Measurements from ENCODE around the gene CEND1.
A peak's percentile ranks its signal among the peaks of the same experiment; 100 is the strongest.

Gene CEND1

DNA sequence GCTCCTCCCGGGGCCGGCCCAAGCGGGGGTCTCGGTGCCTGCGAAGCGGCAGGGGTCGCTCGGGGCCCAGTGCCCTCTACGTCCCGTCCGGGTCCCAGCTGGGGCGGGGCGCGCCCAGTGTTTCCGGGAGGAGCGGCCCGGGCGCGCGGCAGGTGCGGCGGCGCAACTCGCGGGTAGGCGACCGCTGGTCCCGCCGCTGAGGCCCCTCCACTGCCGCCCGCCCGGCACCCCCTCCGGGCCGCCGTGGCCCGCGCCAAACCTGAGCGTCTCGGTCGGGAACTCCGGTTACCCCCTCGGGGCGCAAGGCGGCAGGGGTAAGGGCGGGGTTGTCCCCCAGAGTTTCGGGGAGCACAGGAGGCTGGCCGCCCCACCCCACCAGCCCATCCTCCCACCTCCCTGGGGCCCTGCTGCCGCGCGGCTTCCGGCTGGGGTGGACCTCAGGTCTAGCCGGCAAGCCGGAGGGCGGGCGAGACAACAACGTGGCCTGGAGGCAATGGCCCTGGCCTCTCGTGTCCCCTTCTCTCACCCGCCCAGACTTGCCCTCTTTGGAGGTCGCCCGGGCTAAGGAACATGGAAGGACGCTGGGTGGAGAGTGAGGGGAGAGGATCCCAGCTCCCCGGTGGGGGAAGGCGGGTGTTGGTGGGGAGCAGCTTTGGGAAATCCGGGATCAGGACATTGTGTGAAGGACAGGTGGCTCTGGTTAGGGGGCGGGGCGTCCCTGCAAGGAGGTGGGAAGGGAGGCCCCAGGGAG is 37.4 kb upstream of the CEND1 start:
- no peak for DNase-seq (ENCODE audit: low spot score)

DNA sequence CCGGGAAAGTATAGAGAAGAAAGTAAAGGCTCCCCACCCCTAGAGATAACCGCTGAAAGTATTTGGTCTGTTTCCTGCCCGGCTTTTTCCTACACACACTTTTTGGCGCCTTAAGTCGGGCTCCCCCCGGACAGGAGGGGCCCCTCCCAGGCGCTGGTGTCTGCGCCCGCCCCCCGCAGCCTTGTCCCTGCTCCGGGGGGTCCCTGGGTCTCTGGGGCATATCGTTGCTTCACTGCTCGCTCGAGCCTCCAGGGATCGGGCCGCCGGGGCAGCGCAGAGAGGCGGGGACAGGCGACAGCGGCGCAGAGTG is 36.9 kb upstream of the CEND1 start:
- no peak for DNase-seq (ENCODE audit: low spot score)

DNA sequence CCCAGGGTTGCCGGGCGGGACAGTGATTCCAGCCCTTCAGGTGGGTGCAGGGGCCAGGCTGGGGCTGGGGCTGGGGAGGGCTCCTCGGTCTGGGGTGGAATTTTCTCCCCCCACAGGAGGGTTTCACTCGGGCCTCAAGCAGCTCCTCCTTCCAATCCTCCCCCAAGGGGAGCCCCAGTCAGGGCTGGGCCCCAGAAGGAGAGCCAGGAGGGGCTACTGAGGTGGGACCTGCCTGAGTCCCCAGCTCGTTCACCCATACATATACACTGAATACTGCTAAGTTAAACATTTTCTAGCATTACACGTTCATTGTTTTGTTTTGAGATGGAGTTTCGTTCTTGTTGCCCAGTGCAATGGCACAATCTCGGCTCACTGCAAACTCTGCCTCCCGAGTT is 36.3 kb upstream of the CEND1 start:
- no peak for DNase-seq (ENCODE audit: low spot score)

DNA sequence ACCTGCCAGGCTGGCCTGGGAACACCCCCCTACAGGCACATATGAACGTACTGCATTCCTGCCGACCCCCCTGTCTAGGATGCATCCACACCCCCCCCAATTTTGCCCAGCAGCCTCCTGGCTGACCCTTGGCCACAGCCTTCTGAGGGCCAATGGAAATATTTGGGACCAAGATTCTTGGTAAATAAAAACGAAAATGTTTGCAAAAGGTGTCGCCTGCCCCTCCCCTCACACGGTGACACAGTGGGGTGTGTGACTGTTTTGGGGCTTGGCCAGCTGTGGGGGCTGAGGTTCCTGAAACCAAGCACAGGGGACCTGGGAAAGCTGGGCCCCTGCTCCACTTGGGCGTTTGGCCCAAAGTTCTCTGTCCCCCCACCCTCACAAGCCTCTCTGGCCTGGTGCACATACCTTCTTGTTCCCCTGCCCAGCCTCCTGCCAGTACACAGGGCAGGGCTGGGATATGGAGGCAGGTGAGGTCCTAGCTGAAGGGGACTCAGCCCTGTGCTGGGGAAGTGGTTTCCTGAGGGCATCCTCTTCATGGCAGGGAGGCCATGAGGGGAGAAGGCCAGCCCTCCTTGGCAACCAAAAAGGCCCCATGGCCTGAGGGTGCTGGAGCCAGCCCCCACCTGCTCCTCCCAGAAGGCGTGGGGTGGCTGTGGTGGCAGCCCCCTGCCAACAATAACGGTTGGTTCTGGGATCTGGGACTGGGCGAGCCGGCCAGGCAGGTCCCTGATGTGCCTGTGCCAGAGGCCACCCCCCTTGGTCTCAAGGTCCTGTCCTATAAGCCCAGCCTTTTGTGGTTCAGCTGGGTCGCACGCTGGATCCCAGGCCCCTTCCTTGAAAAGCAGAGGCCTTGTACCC is 35.7 kb upstream of the CEND1 start:
- DNase-seq (ENCODE audit: low spot score): no peak

DNA sequence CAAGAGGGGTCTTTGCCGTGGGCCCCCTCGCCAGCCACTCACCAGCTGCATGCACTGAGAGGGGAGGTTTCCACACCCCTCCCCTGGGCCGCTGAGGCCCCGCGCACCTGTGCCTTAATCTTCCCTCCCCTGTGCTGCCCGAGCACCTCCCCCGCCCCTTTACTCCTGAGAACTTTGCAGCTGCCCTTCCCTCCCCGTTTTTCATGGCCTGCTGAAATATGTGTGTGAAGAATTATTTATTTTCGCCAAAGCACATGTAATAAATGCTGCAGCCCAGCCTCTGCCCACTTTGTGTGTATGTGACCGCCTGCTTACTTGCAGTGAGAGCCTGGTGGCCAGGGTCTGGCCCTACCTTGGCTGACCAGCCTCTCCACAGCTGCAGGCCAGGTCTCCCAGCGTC is 35.1 kb upstream of the CEND1 start:
- DNase-seq (ENCODE audit: low spot score): no peak

DNA sequence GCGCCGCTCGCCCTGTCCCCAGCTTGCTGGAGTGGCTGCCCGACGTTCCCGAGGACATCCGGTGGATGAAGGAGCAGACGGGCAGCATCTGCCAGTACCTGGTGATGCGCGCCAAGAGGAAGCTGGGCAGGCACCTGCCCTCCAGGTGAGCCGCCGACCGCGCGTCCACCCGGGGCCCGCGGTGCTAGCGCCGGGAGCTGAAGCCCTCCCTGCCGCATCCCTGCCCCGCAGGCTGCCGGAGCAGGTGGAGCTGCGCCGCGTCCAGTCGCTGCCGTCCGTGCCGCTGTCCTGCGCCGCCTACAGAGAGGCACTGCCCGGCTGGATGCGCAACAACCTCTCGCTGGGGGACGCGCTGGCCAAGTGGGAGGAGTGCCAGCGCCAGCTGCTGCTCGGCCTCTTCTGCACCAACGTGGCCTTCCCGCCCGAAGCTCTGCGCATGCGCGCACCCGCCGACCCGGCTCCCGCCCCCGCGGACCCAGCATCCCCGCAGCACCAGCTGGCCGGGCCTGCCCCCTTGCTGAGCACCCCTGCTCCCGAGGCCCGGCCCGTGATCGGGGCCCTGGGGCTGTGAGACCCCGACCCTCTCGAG is 34.5 kb upstream of the CEND1 start:
- DNase-seq (ENCODE audit: low spot score): no peak

DNA sequence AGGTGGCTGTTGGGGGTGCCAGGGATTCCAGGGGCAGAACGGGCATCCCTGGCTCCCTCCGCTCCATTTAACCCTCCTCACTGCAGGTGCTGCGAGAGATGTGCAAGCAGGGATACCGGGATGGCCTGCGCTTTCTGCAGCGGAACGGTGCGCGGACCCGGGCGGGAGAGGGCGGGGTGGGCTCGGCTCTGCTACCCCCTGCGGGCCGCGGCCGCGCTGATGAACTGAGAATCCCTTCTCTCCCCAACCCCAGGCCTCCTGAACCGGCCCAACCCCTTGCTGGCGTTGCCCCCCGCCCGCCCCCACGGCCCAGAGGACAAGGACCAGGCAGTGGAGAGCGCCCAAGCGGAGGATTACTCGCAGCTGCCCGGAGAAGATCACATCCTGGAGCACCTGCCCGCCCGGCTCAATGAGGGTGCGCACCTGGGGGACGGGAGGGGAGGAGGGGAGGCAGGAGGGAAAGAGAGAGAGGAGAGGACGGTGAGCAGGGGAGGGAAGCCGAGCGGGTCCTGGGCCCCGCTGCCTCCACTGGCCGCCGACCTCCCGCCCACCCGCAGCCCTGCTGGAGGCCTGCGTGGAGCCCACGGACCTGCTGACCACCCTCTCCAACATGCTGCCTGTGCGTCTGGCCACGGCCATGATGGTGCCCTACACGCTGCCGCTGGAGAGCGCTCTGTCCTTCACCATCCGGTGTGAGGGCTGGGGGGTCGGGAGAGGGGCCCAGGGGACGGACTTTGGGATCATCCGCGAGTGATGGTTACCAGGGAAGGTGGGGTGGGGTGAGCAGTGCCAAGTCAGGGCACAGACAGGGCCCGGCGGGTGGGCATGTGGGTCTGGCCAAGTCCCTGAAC is 33.8 kb upstream of the CEND1 start:
- no peak for DNase-seq (ENCODE audit: low spot score)

DNA sequence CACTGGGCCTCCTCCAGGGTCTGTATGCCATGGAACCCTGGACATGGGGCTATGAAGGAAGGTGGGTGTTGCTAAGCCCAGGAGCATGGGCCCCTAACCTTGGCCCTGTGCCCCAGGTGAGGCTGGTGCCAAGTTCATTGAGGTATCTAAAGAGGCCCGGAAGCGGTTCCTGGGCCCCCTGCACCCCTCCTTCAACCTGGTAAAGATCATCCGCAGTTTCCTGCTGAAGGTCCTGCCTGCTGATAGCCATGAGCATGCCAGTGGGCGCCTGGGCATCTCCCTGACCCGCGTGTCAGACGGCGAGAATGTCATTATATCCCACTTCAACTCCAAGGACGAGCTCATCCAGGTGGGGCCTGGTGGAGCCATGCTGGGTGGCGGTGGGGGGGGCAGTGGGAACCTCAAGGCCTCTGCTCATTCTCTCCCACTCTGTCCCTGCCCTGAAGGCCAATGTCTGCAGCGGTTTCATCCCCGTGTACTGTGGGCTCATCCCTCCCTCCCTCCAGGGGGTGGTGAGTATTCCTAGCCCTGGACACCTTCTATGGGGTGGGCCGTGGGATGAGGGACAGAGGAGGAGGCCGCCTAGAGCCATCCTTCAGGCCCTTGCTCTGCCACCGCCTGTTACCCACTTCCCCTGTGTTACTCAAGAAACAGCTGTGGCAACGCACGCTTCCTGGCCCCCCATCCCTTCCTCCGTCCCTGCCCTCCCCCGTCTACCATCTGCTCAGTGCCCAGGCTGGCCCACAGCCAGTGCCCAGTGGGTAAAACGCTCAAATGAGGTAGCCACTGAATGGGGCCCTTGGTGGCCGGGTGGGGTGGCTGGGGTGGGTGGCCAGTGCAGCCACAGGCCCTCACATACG is 31.9 kb upstream of the CEND1 start:
- no peak for DNase-seq (ENCODE audit: low spot score)

DNA sequence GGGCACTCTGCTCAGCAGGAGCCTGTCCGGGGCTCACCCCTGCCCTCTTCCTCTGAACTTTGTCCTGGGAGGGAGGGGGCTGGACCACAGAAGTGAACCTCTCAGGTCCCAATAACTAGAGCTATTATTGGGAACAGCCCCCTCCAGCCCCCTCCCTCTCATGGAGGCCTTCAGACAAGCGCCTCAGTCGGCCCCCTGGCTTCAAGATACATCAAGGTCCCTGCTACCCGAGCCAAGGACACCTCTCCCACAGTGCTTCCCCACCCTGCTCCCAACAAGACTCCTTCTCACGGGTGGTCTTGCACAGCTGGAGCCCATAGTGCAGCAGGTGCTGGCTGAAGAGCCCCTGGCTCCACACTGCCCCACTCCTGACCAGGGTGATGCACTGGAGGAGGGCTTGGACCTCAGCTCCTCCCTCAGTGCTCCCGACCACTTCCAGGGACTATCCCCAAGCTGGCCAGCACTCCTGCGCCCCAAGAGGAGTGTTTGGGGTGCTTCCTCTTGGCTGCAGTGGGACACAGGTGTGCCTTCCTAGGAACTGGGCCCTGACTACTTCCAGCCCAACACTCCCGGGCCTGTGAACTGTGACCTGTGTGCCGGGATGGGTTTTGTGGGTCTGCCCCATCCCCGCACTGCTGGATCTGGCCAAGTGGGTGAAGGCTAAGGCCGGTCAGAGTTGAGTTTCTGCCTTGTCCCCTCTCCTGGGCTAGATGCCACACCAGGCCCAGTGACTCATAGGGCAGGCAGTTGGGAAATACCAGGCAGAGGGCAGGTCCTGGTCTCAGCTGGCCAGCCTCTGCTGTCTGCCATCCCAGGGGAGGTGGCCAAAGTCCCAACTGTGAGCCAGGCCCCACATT is 31.0 kb upstream of the CEND1 start:
- DNase-seq (ENCODE audit: low spot score): no peak

DNA sequence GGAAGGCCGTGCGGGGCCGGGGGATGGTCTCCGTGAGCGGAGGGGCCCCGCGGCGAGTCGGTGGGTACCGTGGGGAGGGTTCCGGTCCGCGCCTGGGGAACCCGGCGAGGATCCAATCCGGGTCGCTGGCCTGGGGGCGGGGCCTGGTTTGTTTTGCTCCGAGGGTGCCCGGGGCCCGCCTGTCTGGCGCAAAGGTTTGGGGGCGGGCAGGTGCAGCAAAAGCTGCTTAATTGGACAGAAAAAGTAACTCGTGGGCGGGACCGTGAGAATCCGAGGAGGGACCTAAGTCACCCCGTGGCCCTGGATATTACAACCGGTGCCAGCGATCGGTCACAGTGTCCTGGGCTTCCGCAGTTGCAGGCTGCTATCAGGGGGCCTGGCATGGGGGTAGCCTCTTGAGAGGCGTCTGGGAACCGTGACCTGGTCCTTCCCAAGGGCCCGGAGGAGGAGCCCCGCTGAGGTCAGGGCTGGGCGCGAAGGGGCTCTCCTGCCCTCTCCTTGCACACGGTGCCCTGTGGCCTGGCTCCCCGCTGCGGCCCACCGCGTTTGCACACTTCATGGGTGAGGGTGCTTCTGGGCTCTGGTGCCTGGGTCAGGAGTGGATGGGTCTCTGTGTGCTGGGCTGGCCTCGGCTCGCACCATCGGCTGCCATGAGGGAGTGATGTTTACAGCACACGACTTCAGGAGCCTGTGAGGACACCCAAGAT is 30.2 kb upstream of the CEND1 start:
- peak; percentile 54 for DNase-seq (ENCODE audit: low spot score)

DNA sequence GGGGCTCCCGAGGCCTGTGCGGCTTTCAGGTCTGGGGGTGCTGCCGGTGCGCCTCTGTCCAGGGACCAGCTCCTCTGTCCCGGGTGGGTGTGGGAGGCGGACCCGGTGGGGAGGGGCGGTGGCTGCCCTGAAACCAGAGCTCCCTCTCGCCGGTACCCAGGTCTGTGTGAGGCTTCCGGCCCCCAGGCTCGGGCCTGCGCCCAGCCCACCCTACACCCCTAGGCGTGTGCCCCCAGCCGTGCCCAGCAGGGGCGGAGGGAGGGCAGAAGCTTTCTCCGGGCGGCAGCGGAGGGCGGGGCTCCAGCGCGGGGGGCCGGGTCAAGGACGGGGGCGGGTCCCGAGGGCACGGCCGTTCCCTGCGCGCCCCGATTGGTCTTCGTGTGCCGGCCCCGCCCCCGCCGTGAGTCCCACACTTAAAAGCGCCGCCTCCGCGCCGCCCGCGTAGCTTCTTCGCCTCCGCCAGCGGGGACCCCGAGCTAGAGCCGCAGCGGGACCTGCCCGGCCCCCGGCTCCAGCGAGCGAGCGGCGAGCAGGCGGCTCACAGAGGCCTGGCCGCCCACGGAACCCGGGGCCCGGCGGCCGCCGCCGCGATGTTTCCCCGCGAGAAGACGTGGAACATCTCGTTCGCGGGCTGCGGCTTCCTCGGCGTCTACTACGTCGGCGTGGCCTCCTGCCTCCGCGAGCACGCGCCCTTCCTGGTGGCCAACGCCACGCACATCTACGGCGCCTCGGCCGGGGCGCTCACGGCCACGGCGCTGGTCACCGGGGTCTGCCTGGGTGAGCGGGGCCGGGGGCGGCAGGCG is 29.4 kb upstream of the CEND1 start:
- DNase-seq (ENCODE audit: low spot score): peak; percentile 84

DNA sequence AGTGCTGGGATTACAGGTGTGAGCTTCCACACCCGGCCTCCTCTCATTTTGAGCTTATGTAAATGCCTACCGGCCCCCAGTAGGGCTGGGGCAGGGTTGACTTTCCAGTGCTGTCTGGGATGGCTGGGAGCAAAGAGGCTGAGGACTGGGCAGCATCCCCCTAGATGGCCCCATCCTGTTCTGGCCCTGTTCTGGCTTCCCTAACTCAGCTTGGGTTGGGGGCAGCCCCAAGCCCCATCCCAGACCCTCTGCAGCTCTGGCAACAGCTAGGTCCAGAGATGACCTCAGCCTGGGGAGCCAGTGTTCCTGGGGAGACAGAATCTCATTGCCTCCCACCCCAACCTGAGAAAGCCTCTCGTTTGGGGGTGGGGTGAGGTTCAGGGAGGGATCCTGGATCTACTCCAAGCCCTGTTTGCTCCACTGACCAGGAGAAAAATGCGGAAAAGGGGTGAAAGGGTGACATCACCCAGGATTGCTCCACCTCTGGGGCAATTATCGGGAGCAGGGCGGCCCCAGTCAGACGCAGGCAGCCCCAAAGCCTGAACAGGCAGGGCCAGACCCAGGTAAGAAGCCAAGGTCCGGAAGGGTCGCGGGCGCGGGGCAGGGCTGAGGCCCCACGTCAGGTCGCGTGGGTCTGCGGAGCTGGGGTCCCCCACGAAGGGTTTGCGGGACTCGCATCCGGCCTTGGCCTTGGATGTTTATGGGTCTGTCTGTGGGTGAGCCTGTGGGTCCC is 28.7 kb upstream of the CEND1 start, which contains the start of gene PNPLA2:
PNPLA2 (plus strand) TSS at position 519 of the 733 bp plus-strand sequence. CDS start 805 bp downstream, outside the sequence.
- DNase-seq (ENCODE audit: low spot score): no peak

DNA sequence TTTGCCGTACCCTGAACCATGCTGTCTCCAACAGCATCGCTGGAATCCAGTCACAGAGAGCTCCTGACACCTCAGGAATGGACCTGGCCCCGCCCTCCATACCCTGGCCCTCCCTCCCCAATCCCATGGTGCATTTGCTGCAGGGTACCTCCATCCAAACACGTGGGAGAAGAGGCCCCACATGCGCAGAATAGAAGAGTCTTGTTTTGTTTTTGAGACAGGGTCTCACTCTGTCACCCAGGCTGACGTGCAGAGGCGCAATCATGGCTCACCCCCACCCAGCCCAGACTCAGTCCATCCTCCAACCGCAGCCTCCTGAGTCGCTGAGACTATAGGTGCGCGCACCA is 26.5 kb upstream of the CEND1 start:
- DNase-seq (ENCODE audit: low spot score): no peak

DNA sequence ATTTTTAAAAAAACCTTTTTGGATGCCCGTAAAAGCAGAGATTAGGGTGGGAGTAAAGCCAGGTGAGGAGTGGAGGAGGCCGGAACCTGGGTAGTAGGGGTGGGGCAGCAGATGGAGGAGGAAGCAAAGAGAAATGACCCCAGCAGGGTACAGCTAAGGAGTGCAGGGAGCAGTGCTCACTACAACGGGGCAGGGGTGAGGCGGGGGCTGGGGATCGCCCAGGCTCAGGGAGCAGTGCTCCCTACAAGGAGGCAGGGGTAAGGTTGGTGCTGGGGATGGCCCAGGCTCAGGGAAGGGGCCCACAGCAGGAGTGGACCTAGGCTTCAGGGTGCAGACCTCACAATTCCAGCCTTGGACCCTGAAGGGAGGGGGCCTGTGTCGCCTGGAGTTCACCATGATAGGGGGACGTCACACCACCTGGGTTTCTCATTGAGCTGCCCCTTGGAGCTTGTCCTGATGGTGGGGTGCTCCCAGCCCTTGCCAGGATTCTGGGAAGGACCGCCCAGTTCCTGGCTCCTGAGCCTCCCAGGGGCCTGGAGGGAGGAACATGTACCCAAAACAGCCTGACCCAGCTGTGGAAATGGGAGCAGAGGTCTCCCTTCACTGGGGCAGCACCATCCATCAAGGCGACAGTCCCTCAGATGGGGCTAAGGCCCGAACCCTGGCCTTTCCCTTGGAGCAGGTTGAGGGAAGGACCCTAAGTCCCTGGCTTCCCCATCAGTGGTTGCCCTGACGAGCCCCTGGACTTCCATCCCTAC is 26.0 kb upstream of the CEND1 start:
- no peak for DNase-seq (ENCODE audit: low spot score)

DNA sequence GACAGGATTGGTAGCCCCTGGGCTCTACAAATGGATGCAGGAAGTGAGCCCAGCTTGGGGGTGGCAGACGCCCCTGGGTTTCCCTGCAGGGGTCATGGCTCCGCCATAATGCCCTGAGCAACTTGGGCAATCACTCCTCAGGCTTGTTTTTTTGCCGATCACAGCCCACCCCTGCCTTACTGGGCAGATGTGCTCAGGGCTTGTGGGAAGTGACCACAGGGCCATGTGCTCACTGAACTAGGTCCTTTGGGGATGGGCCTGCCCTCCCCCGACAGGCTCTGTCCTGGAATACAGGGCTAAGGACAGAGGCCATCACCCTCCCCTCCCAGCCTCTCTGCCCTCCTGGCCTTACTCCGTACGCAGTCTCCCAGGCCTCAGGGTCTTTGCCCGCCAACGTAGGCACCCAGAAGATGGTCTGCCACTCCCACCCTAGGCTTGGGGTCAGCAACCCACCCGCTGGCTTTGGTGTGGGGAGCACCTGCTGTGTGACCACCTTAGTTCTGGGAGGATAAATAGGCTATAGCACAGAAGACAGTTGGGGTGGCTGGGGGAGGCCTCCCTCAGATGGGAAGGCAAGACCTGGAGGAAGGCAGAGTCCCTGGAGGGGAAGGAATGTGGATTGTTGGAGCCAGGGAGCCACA is 23.7 kb upstream of the CEND1 start:
- DNase-seq (ENCODE audit: low spot score): no peak

DNA sequence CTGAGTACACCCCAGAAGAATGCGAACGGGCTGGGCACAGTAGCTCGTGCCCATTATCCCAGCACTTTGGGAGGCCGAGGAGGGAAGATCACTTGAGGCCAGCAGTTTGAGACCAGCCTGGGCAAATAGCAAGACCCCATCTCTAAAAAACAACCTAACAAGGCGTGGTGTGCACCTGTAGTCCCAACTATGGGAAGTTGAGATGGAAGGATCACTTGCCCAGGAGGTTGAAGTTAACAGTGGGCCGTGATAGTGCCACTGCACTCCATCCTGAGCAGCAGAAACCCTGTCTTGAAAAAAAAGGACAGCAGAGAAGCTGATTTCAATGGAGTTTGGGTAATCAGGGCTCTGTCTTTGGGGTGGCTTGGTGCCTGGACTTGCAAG is 23.2 kb upstream of the CEND1 start:
- no peak for DNase-seq (ENCODE audit: low spot score)

DNA sequence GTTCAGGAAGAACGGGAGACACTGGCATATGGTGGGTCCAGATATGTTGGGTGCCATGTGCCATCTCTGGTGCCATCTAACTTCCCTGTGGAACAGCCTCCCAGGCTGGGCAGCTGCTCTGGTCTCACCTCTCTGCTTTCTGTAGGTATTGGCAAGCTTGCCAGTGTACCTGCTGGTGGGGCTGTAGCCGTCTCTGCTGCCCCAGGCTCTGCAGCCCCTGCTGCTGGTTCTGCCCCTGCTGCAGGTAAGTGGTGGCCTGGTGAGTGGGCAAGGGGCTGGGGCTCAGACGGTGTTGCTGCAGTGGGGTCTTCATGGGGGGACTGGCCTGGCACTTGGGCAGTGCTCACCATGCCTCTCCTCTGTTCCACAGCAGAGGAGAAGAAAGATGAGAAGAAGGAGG is 22.5 kb upstream of the CEND1 start:
- no peak for DNase-seq (ENCODE audit: low spot score)
